CD14-positive monocyte (primary cell): Measurements from ENCODE around the gene MPP7. TPM values are rescaled to one million over a fixed set of nuclear protein-coding genes. Genes with fewer than 3 reads are reported as not detected.
"Not testable (repeated sequence)": the region's sequence is repeated elsewhere in the genome, so short reads cannot be mapped to it uniquely, and the experiment has no call there.

Experiments used
- DNase-seq, 3 donors: peaks; one replicate each; pipeline ENCODE4 v3.0.0-alpha.2; 2011 to 2022
- H2AFZ ChIP-seq: 2 replicates; pipeline ENCODE4 v1.6.0; 2012; ENCODE audit warnings: mild to moderate bottlenecking, low read depth, low read length, inconsistent platforms; ENCODE audit not compliant: insufficient read depth, poor library complexity, severe bottlenecking
- H3K27ac ChIP-seq, 2 donors: 1 replicate in 1 of 2; 2 replicates in 1 of 2; pipeline ENCODE4 v1.5.1; 2012 to 2013; ENCODE audit warnings: low read length in 2 of 2, control low read depth in 1 of 2, inconsistent platforms in 1 of 2, low read depth in 1 of 2, mild to moderate bottlenecking in 1 of 2
- H3K27me3 ChIP-seq, 2 donors: one replicate each; pipeline versions ENCODE4 v1.6.0 to v1.6.1; 2011 to 2013; ENCODE audit warnings: low read length in 2 of 2; ENCODE audit not compliant: control insufficient read depth in 2 of 2, insufficient read depth in 2 of 2
- H3K36me3 ChIP-seq, 2 donors: replicated peaks in 1 of 2; 1 replicate in 1 of 2; 2 replicates in 1 of 2; pipeline versions ENCODE4 v1.5.1 to v1.6.1; 2012 to 2013; ENCODE audit warnings: low read length in 2 of 2, control low read depth in 1 of 2, inconsistent platforms in 1 of 2, mild to moderate bottlenecking in 1 of 2; ENCODE audit not compliant: insufficient read depth in 2 of 2, control insufficient read depth in 1 of 2
- H3K4me1 ChIP-seq, 2 donors: 1 replicate in 1 of 2; 2 replicates in 1 of 2; pipeline versions ENCODE4 v1.5.1 to v1.6.1; 2012 to 2013; ENCODE audit warnings: low read length in 2 of 2, control low read depth in 1 of 2, inconsistent platforms in 1 of 2, mild to moderate bottlenecking in 1 of 2, moderate library complexity in 1 of 2; ENCODE audit not compliant: insufficient read depth in 2 of 2, control insufficient read depth in 1 of 2
- H3K4me2 ChIP-seq: replicated peaks from 2 replicates; pipeline ENCODE3; 2012; ENCODE audit warnings: low read length, moderate library complexity, mild to moderate bottlenecking; ENCODE audit not compliant: poor library complexity, severe bottlenecking; ENCODE audit errors: extremely low read depth
- H3K4me3 ChIP-seq, 3 experiments: fragments of 200-600 bp in 1 of 3; sonication (generic) in 1 of 3; replicated peaks in 1 of 3; 1 replicate in 2 of 3; 2 replicates in 1 of 3; pipeline ENCODE4 v1.5.1; 2011 to 2013; ENCODE audit warnings: low read length in 3 of 3, mild to moderate bottlenecking in 3 of 3, control low read depth in 2 of 3, low read depth in 2 of 3, inconsistent platforms in 1 of 3, moderate library complexity in 1 of 3
- H3K79me2 ChIP-seq: 2 replicates; pipeline ENCODE4 v1.6.0; 2012; ENCODE audit warnings: mild to moderate bottlenecking, control low read depth, inconsistent platforms, low read length, moderate library complexity; ENCODE audit not compliant: insufficient read depth
- H3K9ac ChIP-seq: 2 replicates; pipeline ENCODE4 v1.6.0; 2017; ENCODE audit warnings: low read length, mild to moderate bottlenecking; ENCODE audit not compliant: insufficient read depth, poor library complexity, severe bottlenecking
- H3K9me3 ChIP-seq, 2 donors: replicated peaks in 1 of 2; 1 replicate in 1 of 2; 2 replicates in 1 of 2; pipeline versions ENCODE4 v1.5.1 to v1.6.1; 2012 to 2013; ENCODE audit warnings: low read length in 2 of 2, control low read depth in 1 of 2; ENCODE audit not compliant: control insufficient read depth in 1 of 2, insufficient read depth in 1 of 2
- H4K20me1 ChIP-seq: 2 replicates; pipeline ENCODE4 v1.6.0; 2012; ENCODE audit warnings: mild to moderate bottlenecking, low read length, control low read depth, moderate library complexity; ENCODE audit not compliant: insufficient read depth
- H3K27ac Mint-ChIP-seq, 7 donors: one replicate each; pipeline ENCODE4 v1.8.0; 2020; ENCODE audit warnings: mild to moderate bottlenecking in 7 of 7, mixed read lengths in 7 of 7, moderate library complexity in 6 of 7, inconsistent platforms in 2 of 7
- H3K27me3 Mint-ChIP-seq, 3 donors: one replicate each; pipeline ENCODE4 v1.8.0; 2021 to 2022; ENCODE audit warnings: low read depth in 3 of 3, mild to moderate bottlenecking in 3 of 3, mixed read lengths in 3 of 3, moderate library complexity in 3 of 3, inconsistent platforms in 1 of 3
- H3K36me3 Mint-ChIP-seq, 2 donors: one replicate each; pipeline ENCODE4 v1.8.0; 2020; ENCODE audit warnings: mixed read lengths in 2 of 2, inconsistent platforms in 1 of 2, mild to moderate bottlenecking in 1 of 2
- H3K4me1 Mint-ChIP-seq: one replicate; pipeline ENCODE4 v1.8.0; 2020; ENCODE audit warnings: mild to moderate bottlenecking, mixed read lengths
- H3K4me3 Mint-ChIP-seq, 2 donors: one replicate each; pipeline ENCODE4 v1.8.0; 2020; ENCODE audit warnings: mild to moderate bottlenecking in 2 of 2, mixed read lengths in 2 of 2, moderate library complexity in 1 of 2
- H3K9me3 Mint-ChIP-seq, 7 donors: one replicate each; pipeline ENCODE4 v1.8.0; 2020 to 2022; ENCODE audit warnings: mixed read lengths in 7 of 7, mild to moderate bottlenecking in 6 of 7, moderate library complexity in 6 of 7, inconsistent platforms in 2 of 7
- WGBS: methylation state at CpG from one replicate; pipeline ENCODE4 v1.1.5; 2013; ENCODE audit warnings: missing lambda C conversion rate; ENCODE audit not compliant: insufficient coverage; 5-methylcytosine and 5-hydroxymethylcytosine counted together
- intact Hi-C, 2 donors: fragments of 100-400 bp; cut with micrococcal nuclease; formaldehyde crosslinking; loops; one replicate each; pipeline versions ENCODE4 v1.15.0 to v1.15.1; 2023
- polyA plus RNA-seq, 3 donors: library from polyadenylated mRNA; depleted of rRNA in 1 of 3; unstranded in 2 of 3; stranded (reverse) in 1 of 3; fragments of 300-500 nt in 2 of 3; fragments of >200 nt in 1 of 3; fragmentation: Illumina TruSeq in 2 of 3; gene quantifications; 1 replicate in 2 of 3; 2 replicates in 1 of 3; pipeline ENCODE4 v1.2.3, GENCODE V29; 2012 to 2021
- TF ChIP-seq, protein P1 (sequence below): fragments of 200-600 bp; IDR thresholded peaks from one replicate; pipeline ENCODE4 v1.8.0; 2022; ENCODE audit warnings: antibody characterized with exemption, mild to moderate bottlenecking

MPP7 gene
- polyA plus RNA-seq, 3 donors, result 17.3 to 48.3 (median 33.6) TPM

DNA sequence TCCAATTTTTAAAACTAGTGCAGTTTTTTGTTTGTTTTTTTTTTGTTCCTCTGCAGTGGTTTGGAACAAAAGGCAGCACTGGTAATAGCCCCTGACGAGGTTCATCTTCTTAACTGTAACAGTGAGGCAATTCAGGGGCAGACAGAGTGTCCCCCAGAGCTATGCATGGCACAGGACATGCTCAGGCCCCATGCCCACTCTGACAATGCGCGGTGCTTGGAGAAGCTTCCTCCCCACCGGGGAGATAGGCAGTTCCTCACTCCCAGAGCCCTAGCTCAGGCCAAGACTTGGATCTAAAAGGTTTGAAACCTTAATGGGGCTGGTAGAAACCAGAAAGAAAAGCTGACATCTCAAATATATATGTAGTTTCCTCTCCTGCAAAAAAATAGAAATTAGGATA lies 17.9 kb upstream of the MPP7 start:
- peaks cover 0 to 9% of the 10 kb centered on the region in 2 donors for H3K4me1 ChIP-seq
- Mint-ChIP-seq H3K27ac (no peak overlapping the region), H3K4me1 (peaks cover 11% of the 10 kb centered on the region), H3K27me3 (no peaks in the 10 kb centered on the region), H3K36me3 (peaks cover 0 to 2% of the 10 kb centered on the region in 2 donors), H3K4me3 (no peak overlapping the region), H3K9me3 (no peaks in the 10 kb centered on the region)
- H3K4me3 ChIP-seq, result no peak overlapping the region
- no peaks in the 10 kb centered on the region for H3K36me3 ChIP-seq
- no peak overlapping the region for H3K27ac ChIP-seq
- H3K9ac ChIP-seq, result no peak overlapping the region
- H4K20me1 ChIP-seq, result no peaks in the 10 kb centered on the region
- H3K27me3 ChIP-seq, result no peaks in the 10 kb centered on the region
- H3K79me2 ChIP-seq, result no peaks in the 10 kb centered on the region
- TF ChIP-seq, protein P1, sequence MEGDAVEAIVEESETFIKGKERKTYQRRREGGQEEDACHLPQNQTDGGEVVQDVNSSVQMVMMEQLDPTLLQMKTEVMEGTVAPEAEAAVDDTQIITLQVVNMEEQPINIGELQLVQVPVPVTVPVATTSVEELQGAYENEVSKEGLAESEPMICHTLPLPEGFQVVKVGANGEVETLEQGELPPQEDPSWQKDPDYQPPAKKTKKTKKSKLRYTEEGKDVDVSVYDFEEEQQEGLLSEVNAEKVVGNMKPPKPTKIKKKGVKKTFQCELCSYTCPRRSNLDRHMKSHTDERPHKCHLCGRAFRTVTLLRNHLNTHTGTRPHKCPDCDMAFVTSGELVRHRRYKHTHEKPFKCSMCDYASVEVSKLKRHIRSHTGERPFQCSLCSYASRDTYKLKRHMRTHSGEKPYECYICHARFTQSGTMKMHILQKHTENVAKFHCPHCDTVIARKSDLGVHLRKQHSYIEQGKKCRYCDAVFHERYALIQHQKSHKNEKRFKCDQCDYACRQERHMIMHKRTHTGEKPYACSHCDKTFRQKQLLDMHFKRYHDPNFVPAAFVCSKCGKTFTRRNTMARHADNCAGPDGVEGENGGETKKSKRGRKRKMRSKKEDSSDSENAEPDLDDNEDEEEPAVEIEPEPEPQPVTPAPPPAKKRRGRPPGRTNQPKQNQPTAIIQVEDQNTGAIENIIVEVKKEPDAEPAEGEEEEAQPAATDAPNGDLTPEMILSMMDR, result no peak
- H2AFZ ChIP-seq, result no peak overlapping the region
- intact Hi-C loops, result no loop called here
- no peak overlapping the region for H3K4me2 ChIP-seq
- no peak for DNase-seq
- WGBS, result 88% methylated on average over 1 of the region's 4 CpGs
- no peaks in the 10 kb centered on the region for H3K9me3 ChIP-seq

DNA sequence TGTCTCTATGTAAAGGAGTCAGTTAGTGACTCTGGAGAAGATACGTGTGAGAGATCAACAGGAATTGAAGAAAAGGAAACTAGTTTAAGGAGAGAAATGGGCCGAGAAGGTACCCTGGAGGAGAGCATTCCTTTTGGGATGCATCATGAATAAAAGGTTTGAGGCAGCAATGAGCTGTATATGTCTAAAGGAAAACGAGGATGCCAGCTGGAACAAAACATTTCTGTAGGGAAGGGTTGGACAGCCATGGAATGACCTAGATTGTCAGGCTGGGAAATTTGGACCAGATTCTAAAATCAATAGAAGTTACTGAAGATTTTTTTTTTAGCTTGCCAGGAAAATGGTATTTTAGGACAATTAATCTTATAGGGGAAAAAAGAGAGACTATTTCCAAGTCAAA lies 17.2 kb upstream of the MPP7 start:
- Histone ChIP-seq H3K27me3 (no peaks in the 10 kb centered on the region), H3K27ac (no peak overlapping the region), H3K36me3 (no peaks in the 10 kb centered on the region), H4K20me1 (no peaks in the 10 kb centered on the region), H3K4me2 (no peak overlapping the region), H2AFZ (no peak overlapping the region), H3K9me3 (no peaks in the 10 kb centered on the region), H3K79me2 (no peaks in the 10 kb centered on the region), H3K4me3 (no peak overlapping the region), H3K9ac (no peak overlapping the region), H3K4me1 (peaks cover 0 to 9% of the 10 kb centered on the region in 2 donors)
- Mint-ChIP-seq H3K9me3 (no peaks in the 10 kb centered on the region), H3K27me3 (no peaks in the 10 kb centered on the region), H3K4me1 (peaks cover 11% of the 10 kb centered on the region), H3K4me3 (no peak overlapping the region), H3K27ac (peak overlapping the region in 1 of 7 donors; percentile 54), H3K36me3 (peaks cover 0 to 2% of the 10 kb centered on the region in 2 donors)
- DNase-seq, result no peak
- intact Hi-C loops, result no loop called here
- TF ChIP-seq, protein P1, result no peak
- 97% methylated on average over 3 of the region's 3 CpGs for WGBS

DNA sequence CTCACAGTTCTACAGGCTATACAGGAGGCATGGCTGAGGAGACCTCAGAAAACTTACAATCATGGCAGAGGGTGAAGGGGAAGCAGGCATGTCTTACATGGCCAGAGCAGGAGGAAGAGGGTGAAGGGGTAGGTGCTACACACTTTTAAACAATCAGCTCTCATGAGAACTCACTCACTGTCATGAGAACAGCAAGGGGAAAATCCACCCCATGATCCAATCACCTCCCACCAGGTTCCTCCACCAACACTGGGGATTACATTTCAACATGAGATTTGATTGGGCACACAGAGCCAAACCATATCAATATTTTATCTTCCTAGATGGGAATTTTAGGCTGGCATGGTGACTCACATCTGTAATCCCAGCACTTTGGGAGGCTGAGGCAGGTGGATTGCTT lies 16.2 kb upstream of the MPP7 start:
- H3K4me1 ChIP-seq, H3K4me3 Mint-ChIP-seq, DNase-seq, H3K9me3 ChIP-seq, H2AFZ ChIP-seq, H3K9ac ChIP-seq, intact Hi-C loops, H3K27ac ChIP-seq, H3K27me3 Mint-ChIP-seq, H3K4me3 ChIP-seq, H3K79me2 ChIP-seq, H3K27me3 ChIP-seq, H4K20me1 ChIP-seq, H3K27ac Mint-ChIP-seq, H3K9me3 Mint-ChIP-seq, H3K4me2 ChIP-seq, H3K36me3 ChIP-seq, H3K36me3 Mint-ChIP-seq: not testable (repeated sequence)
- peaks cover 11% of the 10 kb centered on the region for H3K4me1 Mint-ChIP-seq
